ENCODE measurements around the gene INO80E.

GRCh38 chr16:29994600-29995323, 1.3 kb upstream of the INO80E start:
- TF ChIP-seq POLR2A (IDR thresholded peaks at IDR 0.05) = no peak
- no peak for TF ChIP-seq CTCF (IDR thresholded peaks at IDR 0.05)

All from body of pancreas (tissue), 4 donors.